H1 (cell line): Measurements from ENCODE around the gene PSMC3. TPM values are rescaled to one million over a fixed set of nuclear protein-coding genes. Genes with fewer than 3 reads are reported as not detected.

Experiments used
- CTCF ChIA-PET: fragments of 300-600 bp; sonication (Branson Sonifier 250); formaldehyde crosslinking; loops from one replicate; lab custom pipeline; 2021; ENCODE audit not compliant: partially characterized antibody; lab: Charles Lee
- POLR2A ChIA-PET: fragments of 300-600 bp; sonication (Branson Sonifier 250); formaldehyde crosslinking; loops from one replicate; lab custom pipeline; 2021; ENCODE audit warnings: inconsistent platforms; ENCODE audit not compliant: partially characterized antibody; lab: Charles Lee
- DNase-seq, 2 experiments: peaks; one replicate each; pipeline versions ENCODE4 v3.0.0 to v3.0.0-alpha.2; 2010 to 2022; ENCODE audit warnings: low spot score in 2 of 2, low read depth in 1 of 2, mixed read lengths in 1 of 2
- FAIRE-seq: peaks from 2 replicates; lab custom pipeline; 2011; peaks lifted over from hg19 to GRCh38; lab: Jason Lieb, UNC
- H2AFZ ChIP-seq: 2 replicates; pipeline ENCODE4 v1.8.1; 2012; ENCODE audit warnings: low read length, inconsistent platforms
- H2AK5ac ChIP-seq: 2 replicates; pipeline ENCODE4 v1.6.1; 2013; ENCODE audit warnings: low read depth, low read length
- H2BK120ac ChIP-seq: replicated peaks from 2 replicates; pipeline ENCODE3; 2013; ENCODE audit warnings: low read depth, low read length, inconsistent platforms
- H2BK12ac ChIP-seq: 2 replicates; pipeline ENCODE4 v1.6.1; 2013; ENCODE audit warnings: low read depth, low read length
- H2BK15ac ChIP-seq: 2 replicates; pipeline ENCODE4 v1.6.1; 2013; ENCODE audit warnings: low read length
- H2BK20ac ChIP-seq: 2 replicates; pipeline ENCODE4 v1.6.1; 2013; ENCODE audit warnings: low read length
- H2BK5ac ChIP-seq: 2 replicates; pipeline ENCODE4 v1.6.1; 2013; ENCODE audit warnings: low read depth, low read length
- H3K14ac ChIP-seq: 2 replicates; pipeline ENCODE4 v1.6.1; 2013; ENCODE audit warnings: inconsistent platforms; ENCODE audit not compliant: insufficient read length
- H3K18ac ChIP-seq: 2 replicates; pipeline ENCODE4 v1.6.1; 2013; ENCODE audit warnings: low read length; ENCODE audit errors: extremely low read depth
- H3K23ac ChIP-seq: 2 replicates; pipeline ENCODE4 v1.6.1; 2013; ENCODE audit warnings: inconsistent platforms; ENCODE audit not compliant: insufficient read length
- H3K23me2 ChIP-seq: 2 replicates; pipeline ENCODE4 v1.6.1; 2013; ENCODE audit warnings: low read depth, low read length
- H3K27ac ChIP-seq: 2 replicates; pipeline ENCODE4 v1.6.1; 2011; ENCODE audit warnings: low read depth, low read length, inconsistent platforms
- H3K27me3 ChIP-seq, 4 experiments: replicated peaks in 1 of 4; 1 replicate in 1 of 4; 2 replicates in 3 of 4; pipeline versions ENCODE4 v1.6.1 to v1.8.1; 2011 to 2013; ENCODE audit warnings: low read length in 3 of 4, mild to moderate bottlenecking in 3 of 4, inconsistent platforms in 2 of 4, mixed read lengths in 2 of 4, moderate library complexity in 1 of 4; ENCODE audit not compliant: control insufficient read depth in 3 of 4, insufficient read depth in 3 of 4; ENCODE audit errors: extremely low read depth in 1 of 4
- H3K36me3 ChIP-seq, 4 experiments: 2 replicates each; pipeline versions ENCODE4 v1.6.1 to v1.8.1; 2011 to 2013; ENCODE audit warnings: mild to moderate bottlenecking in 4 of 4, low read length in 3 of 4, moderate library complexity in 2 of 4, control low read depth in 1 of 4, inconsistent platforms in 1 of 4; ENCODE audit not compliant: insufficient read depth in 4 of 4, control insufficient read depth in 2 of 4
- H3K4ac ChIP-seq: replicated peaks from 2 replicates; pipeline ENCODE3; 2013; ENCODE audit warnings: low read length, low read depth, mixed read lengths, inconsistent platforms; ENCODE audit not compliant: insufficient read length
- H3K4me1 ChIP-seq, 4 experiments: replicated peaks in 1 of 4; 1 replicate in 1 of 4; 2 replicates in 3 of 4; pipeline versions ENCODE4 v1.6.1 to v1.8.1; 2011 to 2013; ENCODE audit warnings: low read length in 3 of 4, inconsistent platforms in 2 of 4, mixed read lengths in 1 of 4; ENCODE audit not compliant: insufficient read depth in 4 of 4, control insufficient read depth in 3 of 4
- H3K4me2 ChIP-seq, 2 experiments: 2 replicates each; pipeline versions ENCODE4 v1.6.1 to v1.8.1; 2011 to 2013; ENCODE audit warnings: low read depth in 2 of 2, low read length in 2 of 2, control low read depth in 1 of 2, inconsistent platforms in 1 of 2, mild to moderate bottlenecking in 1 of 2; ENCODE audit not compliant: insufficient read depth in 1 of 2
- H3K4me3 ChIP-seq, 4 experiments: fragments of 200-600, 300-600 bp in 1 of 4; sonication (generic), shearing (Covaris generic), sonication (Bioruptor Twin) in 1 of 4; 2 replicates each; pipeline versions ENCODE4 v1.5.1 to v1.8.1; 2011 to 2016; ENCODE audit warnings: low read length in 4 of 4, low read depth in 3 of 4, control low read depth in 2 of 4, inconsistent platforms in 2 of 4, mild to moderate bottlenecking in 2 of 4, mixed read lengths in 1 of 4, moderate library complexity in 1 of 4; ENCODE audit not compliant: insufficient read depth in 2 of 4; ENCODE audit errors: extremely low read depth in 1 of 4
- H3K56ac ChIP-seq: replicated peaks from 2 replicates; pipeline ENCODE3; 2013; ENCODE audit warnings: low read depth, mild to moderate bottlenecking, mixed read lengths, low read length, inconsistent platforms; ENCODE audit not compliant: insufficient read length
- H3K79me1 ChIP-seq: 2 replicates; pipeline ENCODE4 v1.6.1; 2013; ENCODE audit warnings: low read depth, low read length, control low read depth
- H3K79me2 ChIP-seq, 2 experiments: 2 replicates each; pipeline versions ENCODE4 v1.6.1 to v1.8.1; 2012 to 2013; ENCODE audit warnings: low read length in 2 of 2, mild to moderate bottlenecking in 2 of 2, inconsistent platforms in 1 of 2; ENCODE audit not compliant: insufficient read depth in 2 of 2, control insufficient read depth in 1 of 2
- H3K9ac ChIP-seq, 4 experiments: replicated peaks in 1 of 4; 1 replicate in 1 of 4; 2 replicates in 3 of 4; pipeline versions ENCODE4 v1.6.1 to v1.8.1; 2011 to 2013; ENCODE audit warnings: low read depth in 3 of 4, low read length in 3 of 4, control low read depth in 2 of 4, mild to moderate bottlenecking in 2 of 4, moderate library complexity in 2 of 4, inconsistent platforms in 1 of 4; ENCODE audit errors: extremely low read depth in 1 of 4
- H3K9me3 ChIP-seq, 2 experiments: 2 replicates each; pipeline versions ENCODE4 v1.6.1 to v1.8.1; 2012 to 2013; ENCODE audit warnings: mild to moderate bottlenecking in 2 of 2, moderate library complexity in 2 of 2, control low read depth in 1 of 2, inconsistent platforms in 1 of 2, low read depth in 1 of 2, low read length in 1 of 2, mixed read lengths in 1 of 2; ENCODE audit not compliant: insufficient read depth in 2 of 2
- H4K20me1 ChIP-seq, 2 experiments: replicated peaks in 1 of 2; 2 replicates each; pipeline versions ENCODE3 to v1.8.1; 2011 to 2013; ENCODE audit warnings: inconsistent platforms in 2 of 2, low read length in 2 of 2, mild to moderate bottlenecking in 1 of 2; ENCODE audit not compliant: insufficient read depth in 2 of 2, control insufficient read depth in 1 of 2
- H4K5ac ChIP-seq: 2 replicates; pipeline ENCODE4 v1.6.1; 2013; ENCODE audit warnings: low read length, low read depth, mixed read lengths, inconsistent platforms; ENCODE audit not compliant: insufficient read length
- H4K8ac ChIP-seq: 2 replicates; pipeline ENCODE4 v1.8.0; 2013; ENCODE audit warnings: mild to moderate bottlenecking, moderate library complexity, low read length, inconsistent platforms; ENCODE audit not compliant: insufficient read depth; ENCODE audit errors: extremely low read depth
- H4K91ac ChIP-seq: replicated peaks from 2 replicates; pipeline ENCODE3; 2013; ENCODE audit warnings: low read length, mixed read lengths, inconsistent platforms; ENCODE audit not compliant: insufficient read length
- GABPA ChIP-seq: IDR thresholded peaks from 2 replicates; pipeline ENCODE4 v1.6.1; 2011; ENCODE audit warnings: mild to moderate bottlenecking, low read length, moderate library complexity, borderline replicate concordance; ENCODE audit not compliant: insufficient read depth
- JUN ChIP-seq: IDR thresholded peaks from 2 replicates; pipeline ENCODE4 v1.6.1; 2011; ENCODE audit warnings: low read depth, mild to moderate bottlenecking, improper control_type of control experiment, low read length
- KDM1A ChIP-seq: fragments of 200-600, 300-600 bp; sonication (generic); IDR thresholded peaks from 2 replicates; pipeline ENCODE4 v1.7.1; 2016; ENCODE audit warnings: mild to moderate bottlenecking, low read length, borderline replicate concordance
- SIX5 ChIP-seq: IDR thresholded peaks from 2 replicates; pipeline ENCODE4 v1.6.1; 2011; ENCODE audit warnings: mild to moderate bottlenecking, low read depth, low read length
- WGBS, 2 experiments: shearing (Covaris generic) in 1 of 2; methylation state at CpG; one replicate each; pipeline versions ENCODE4 v1.1.6 to v1.1.7; 2013 to 2015; ENCODE audit warnings: low lambda C conversion rate in 2 of 2, mixed read lengths in 2 of 2, inconsistent platforms in 1 of 2, low coverage in 1 of 2, missing lambda C conversion rate in 1 of 2; ENCODE audit not compliant: insufficient replicate concordance in 2 of 2, insufficient coverage in 1 of 2, insufficient read length in 1 of 2; ENCODE audit errors: extremely low coverage in 1 of 2, missing lambda C conversion rate in 1 of 2; 5-methylcytosine and 5-hydroxymethylcytosine counted together
- polyA plus RNA-seq, 7 experiments: library from polyadenylated mRNA; depleted of rRNA in 3 of 7; stranded (reverse) in 5 of 7; unstranded in 2 of 7; fragments of >200 nt in 5 of 7; fragments of 200-250 nt in 2 of 7; gene quantifications; 1 replicate in 5 of 7; 2 replicates in 1 of 7; 4 replicates in 1 of 7; pipeline versions ENCODE4 v1.2.1 to v1.2.3, GENCODE V29; 2011 to 2013; ENCODE audit warnings: missing spikeins in 2 of 7, mixed read lengths in 2 of 7
- total RNA-seq: library from RNA; stranded (reverse); fragmentation: NEBNext Ultra II Directional; extraction: Animal tissue kit (Norgen Biotek cat#: 25700); gene quantifications from 2 replicates; pipeline ENCODE4 v1.2.1, GENCODE V29; 2021
- TF ChIP-seq, protein P1 (sequence below), 3 experiments: IDR thresholded peaks; 1 replicate in 2 of 3; 2 replicates in 1 of 3; pipeline versions ENCODE4 v1.5.1 to v1.6.1; 2011; ENCODE audit warnings: low read length in 3 of 3, mild to moderate bottlenecking in 3 of 3, inconsistent platforms in 2 of 3, low read depth in 1 of 3, moderate library complexity in 1 of 3; ENCODE audit not compliant: insufficient read depth in 1 of 3; ENCODE audit errors: control extremely low read depth in 1 of 3

Gene PSMC3
- total and polyA plus RNA-seq, 2 of the 8 experiments (the other 6 are each of a cell fraction or from before 2014, with no cell fraction given): 105 to 160 TPM

GRCh38 chr11:47431356-47432083 is 5.3 kb upstream of the PSMC3 start:
- H3K4me3 ChIP-seq: no peak overlapping the region
- TF ChIP-seq, protein P1, sequence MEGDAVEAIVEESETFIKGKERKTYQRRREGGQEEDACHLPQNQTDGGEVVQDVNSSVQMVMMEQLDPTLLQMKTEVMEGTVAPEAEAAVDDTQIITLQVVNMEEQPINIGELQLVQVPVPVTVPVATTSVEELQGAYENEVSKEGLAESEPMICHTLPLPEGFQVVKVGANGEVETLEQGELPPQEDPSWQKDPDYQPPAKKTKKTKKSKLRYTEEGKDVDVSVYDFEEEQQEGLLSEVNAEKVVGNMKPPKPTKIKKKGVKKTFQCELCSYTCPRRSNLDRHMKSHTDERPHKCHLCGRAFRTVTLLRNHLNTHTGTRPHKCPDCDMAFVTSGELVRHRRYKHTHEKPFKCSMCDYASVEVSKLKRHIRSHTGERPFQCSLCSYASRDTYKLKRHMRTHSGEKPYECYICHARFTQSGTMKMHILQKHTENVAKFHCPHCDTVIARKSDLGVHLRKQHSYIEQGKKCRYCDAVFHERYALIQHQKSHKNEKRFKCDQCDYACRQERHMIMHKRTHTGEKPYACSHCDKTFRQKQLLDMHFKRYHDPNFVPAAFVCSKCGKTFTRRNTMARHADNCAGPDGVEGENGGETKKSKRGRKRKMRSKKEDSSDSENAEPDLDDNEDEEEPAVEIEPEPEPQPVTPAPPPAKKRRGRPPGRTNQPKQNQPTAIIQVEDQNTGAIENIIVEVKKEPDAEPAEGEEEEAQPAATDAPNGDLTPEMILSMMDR (IDR thresholded peaks at IDR 0.05; ENCODE audit: control extremely low read depth in 1 of 3, insufficient read depth in 1 of 3, low read depth in 1 of 3, low read length in 3 of 3): no peak
- TF ChIP-seq SIX5: no peak
- no peak for TF ChIP-seq JUN
- no peak for TF ChIP-seq KDM1A
- no peak for TF ChIP-seq GABPA
- no peak overlapping the region for H3K14ac ChIP-seq
- H3K9me3 ChIP-seq: no peaks in the 10 kb centered on the region
- no peak overlapping the region for H2BK12ac ChIP-seq
- ChIA-PET POLR2A (interaction anchor here (1.3 to 1.6 kb wide), 2 partner anchors 15 to 24 kb away, joined by 3 to 4 read pairs; no protein-coding TSS in a partner anchor), CTCF (interaction anchor here (0.8 to 1.8 kb wide), 4 partner anchors 23 to 160 kb away, joined by 3 to 6 read pairs (median 4); no protein-coding TSS in a partner anchor)
- no peak overlapping the region for H2AK5ac ChIP-seq
- DNase-seq (no peak), FAIRE-seq (no peak)
- H3K18ac ChIP-seq: no peak overlapping the region
- H3K79me1 ChIP-seq: no peaks in the 10 kb centered on the region
- no peaks in the 10 kb centered on the region; the same call in 1 of the 2 replicates for H3K23me2 ChIP-seq
- no peaks in the 10 kb centered on the region for H3K79me2 ChIP-seq
- no peak overlapping the region for H2BK5ac ChIP-seq
- H2BK20ac ChIP-seq: no peak overlapping the region
- no peak overlapping the region for H4K5ac ChIP-seq
- H2BK15ac ChIP-seq: no peak overlapping the region
- no peak overlapping the region for H3K9ac ChIP-seq
- no peak overlapping the region for H3K4me2 ChIP-seq
- 91% methylated on average over 9 of the region's 9 CpGs; no CpG with 5 or more reads in 1 of the 2 experiments for WGBS, 2 experiments
- H3K4me1 ChIP-seq: no peaks in the 10 kb centered on the region; a peak in 1 of 7 replicates
- no peak overlapping the region for H4K91ac ChIP-seq
- no peak overlapping the region for H2BK120ac ChIP-seq
- H3K36me3 ChIP-seq: no peaks in the 10 kb centered on the region
- H3K27ac ChIP-seq: no peak overlapping the region
- H3K4ac ChIP-seq: no peak overlapping the region
- no peaks in the 10 kb centered on the region for H3K27me3 ChIP-seq
- H2AFZ ChIP-seq: no peak overlapping the region
- H3K23ac ChIP-seq: no peak overlapping the region
- no peak overlapping the region for H3K56ac ChIP-seq
- no peak overlapping the region for H4K8ac ChIP-seq
- no peaks in the 10 kb centered on the region for H4K20me1 ChIP-seq
